Kidney (tissue), 14 donors: ENCODE measurements around the gene OLFML1. TPM values are rescaled to one million over a fixed set of nuclear protein-coding genes. Genes with fewer than 3 reads are reported as not detected.

Source experiments
- DNase-seq, 5 donors: peaks; one replicate each; pipeline ENCODE4 v3.0.0-alpha.2; 2013 to 2020
- FAIRE-seq: peaks from 2 replicates; lab custom pipeline; 2012; peaks lifted over from hg19 to GRCh38; lab: Jason Lieb, UNC
- H3K27ac ChIP-seq, 2 donors: one replicate each; pipeline ENCODE4 v1.7.0; 2013; ENCODE audit warnings: low read depth in 2 of 2, low read length in 2 of 2, inconsistent platforms in 1 of 2
- H3K27me3 ChIP-seq: one replicate; pipeline ENCODE4 v1.7.1; 2013; ENCODE audit warnings: low read length, inconsistent platforms; ENCODE audit not compliant: control insufficient read depth, insufficient read depth
- H3K36me3 ChIP-seq, 3 donors: one replicate each; pipeline versions ENCODE4 v1.7.0 to v1.7.1; 2013; ENCODE audit warnings: low read length in 3 of 3, control low read depth in 1 of 3, inconsistent platforms in 1 of 3; ENCODE audit not compliant: insufficient read depth in 3 of 3, control insufficient read depth in 2 of 3
- H3K4me1 ChIP-seq, 3 donors: one replicate each; pipeline versions ENCODE4 v1.7.0 to v1.7.1; 2013; ENCODE audit warnings: low read length in 3 of 3, inconsistent platforms in 1 of 3, low read depth in 1 of 3; ENCODE audit not compliant: control insufficient read depth in 2 of 3, insufficient read depth in 2 of 3
- H3K4me3 ChIP-seq, 3 donors: one replicate each; pipeline versions ENCODE4 v1.7.0 to v1.8.1; 2013; ENCODE audit warnings: low read length in 3 of 3, control low read depth in 1 of 3, inconsistent platforms in 1 of 3
- H3K9ac ChIP-seq, 3 donors: one replicate each; pipeline versions ENCODE4 v1.7.0 to v1.7.1; 2013; ENCODE audit warnings: low read length in 3 of 3, control low read depth in 1 of 3, inconsistent platforms in 1 of 3
- H3K9me3 ChIP-seq, 3 donors: one replicate each; pipeline versions ENCODE4 v1.7.0 to v1.7.1; 2013; ENCODE audit warnings: low read length in 3 of 3, control low read depth in 1 of 3, inconsistent platforms in 1 of 3; ENCODE audit not compliant: control insufficient read depth in 2 of 3, insufficient read depth in 1 of 3
- intact Hi-C: fragments of 100-400 bp; cut with DNase I; formaldehyde crosslinking; loops from one replicate; pipeline ENCODE4 v1.11.1; 2022
- polyA plus RNA-seq: library from polyadenylated mRNA; stranded (reverse); fragments of 350-450 nt; fragmentation: Illumina TruSeq; extraction: RNeasy Lipid Tissue Mini Kit (QIAGEN cat#74804); gene quantifications from one replicate; pipeline ENCODE4 v1.2.3, GENCODE V29; 2014; ENCODE audit warnings: low read depth, low replicate concordance; ENCODE audit not compliant: insufficient read depth
- total RNA-seq: library from RNA; stranded (reverse); fragmentation: NEBNext Ultra II Directional; extraction: Animal tissue kit (Norgen Biotek cat#: 25700); gene quantifications from one replicate; pipeline ENCODE4 v1.2.1, GENCODE V29; 2021
- TF ChIP-seq, protein P1 (sequence below): IDR thresholded peaks from 3 replicates; pipeline ENCODE4 v1.5.1; 2012; ENCODE audit warnings: mild to moderate bottlenecking, moderate library complexity, borderline replicate concordance; ENCODE audit not compliant: insufficient read depth; ENCODE audit errors: extremely low read depth
- donor health status: control.
- donor health status: control.
- donor health status: control.
- donor health status: control.
- donor health status: control.
- donor health status: DM: yes; HTN: yes; CAD: no.
- donor health status: Normal renal cell carcinoma (clear cell type).

OLFML1 gene
- total and polyA plus RNA-seq, 2 donors from 2014 or later = 7.6 to 8.3 TPM

DNA sequence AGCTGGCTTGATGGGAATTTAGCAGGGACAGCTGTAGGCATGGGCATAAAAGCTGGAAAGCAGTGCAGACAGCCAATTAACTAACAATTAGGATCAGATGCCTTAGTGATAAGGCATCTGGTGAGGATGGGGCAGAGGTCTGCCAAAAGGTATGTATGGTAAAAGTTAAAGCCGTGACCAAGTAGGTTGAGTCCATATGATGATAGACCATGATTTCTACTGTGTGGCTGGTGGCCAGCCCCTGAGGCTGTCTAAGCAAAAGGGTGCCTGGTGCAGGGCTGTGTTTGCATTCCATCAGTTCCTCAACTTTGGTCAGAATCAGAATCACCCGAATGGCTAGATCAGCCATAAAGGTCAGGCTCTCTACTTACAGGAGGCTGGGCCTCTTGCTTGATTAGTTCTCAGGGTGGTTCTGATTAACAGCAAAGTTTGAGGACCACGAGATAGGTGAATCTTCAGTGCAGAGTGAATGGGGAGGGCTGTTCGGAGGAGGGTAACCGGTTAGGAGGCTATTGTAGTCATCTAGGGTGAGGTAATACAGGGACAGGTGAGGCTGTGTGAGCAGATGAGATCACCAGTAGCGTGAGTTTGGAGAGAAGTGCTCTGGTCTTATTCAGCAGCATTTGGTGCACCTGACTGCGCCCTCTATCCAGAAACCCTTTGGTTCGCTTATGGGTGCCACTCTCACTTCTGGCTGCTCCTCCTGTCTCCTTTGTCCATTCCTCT lies 55.7 kb downstream of the OLFML1 start:
- Histone ChIP-seq H3K9ac (no peak overlapping the region), H3K4me1 (peaks cover 0 to 5% (median 3%) of the 10 kb centered on the region in 3 donors), H3K4me3 (no peak overlapping the region), H3K27me3 (no peaks in the 10 kb centered on the region), H3K9me3 (no peaks in the 10 kb centered on the region), H3K27ac (no peak overlapping the region), H3K36me3 (no peaks in the 10 kb centered on the region)
- FAIRE-seq (no peak), DNase-seq (no peak)
- TF ChIP-seq, protein P1, sequence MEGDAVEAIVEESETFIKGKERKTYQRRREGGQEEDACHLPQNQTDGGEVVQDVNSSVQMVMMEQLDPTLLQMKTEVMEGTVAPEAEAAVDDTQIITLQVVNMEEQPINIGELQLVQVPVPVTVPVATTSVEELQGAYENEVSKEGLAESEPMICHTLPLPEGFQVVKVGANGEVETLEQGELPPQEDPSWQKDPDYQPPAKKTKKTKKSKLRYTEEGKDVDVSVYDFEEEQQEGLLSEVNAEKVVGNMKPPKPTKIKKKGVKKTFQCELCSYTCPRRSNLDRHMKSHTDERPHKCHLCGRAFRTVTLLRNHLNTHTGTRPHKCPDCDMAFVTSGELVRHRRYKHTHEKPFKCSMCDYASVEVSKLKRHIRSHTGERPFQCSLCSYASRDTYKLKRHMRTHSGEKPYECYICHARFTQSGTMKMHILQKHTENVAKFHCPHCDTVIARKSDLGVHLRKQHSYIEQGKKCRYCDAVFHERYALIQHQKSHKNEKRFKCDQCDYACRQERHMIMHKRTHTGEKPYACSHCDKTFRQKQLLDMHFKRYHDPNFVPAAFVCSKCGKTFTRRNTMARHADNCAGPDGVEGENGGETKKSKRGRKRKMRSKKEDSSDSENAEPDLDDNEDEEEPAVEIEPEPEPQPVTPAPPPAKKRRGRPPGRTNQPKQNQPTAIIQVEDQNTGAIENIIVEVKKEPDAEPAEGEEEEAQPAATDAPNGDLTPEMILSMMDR = no peak
- intact Hi-C loops = no loop called here

DNA sequence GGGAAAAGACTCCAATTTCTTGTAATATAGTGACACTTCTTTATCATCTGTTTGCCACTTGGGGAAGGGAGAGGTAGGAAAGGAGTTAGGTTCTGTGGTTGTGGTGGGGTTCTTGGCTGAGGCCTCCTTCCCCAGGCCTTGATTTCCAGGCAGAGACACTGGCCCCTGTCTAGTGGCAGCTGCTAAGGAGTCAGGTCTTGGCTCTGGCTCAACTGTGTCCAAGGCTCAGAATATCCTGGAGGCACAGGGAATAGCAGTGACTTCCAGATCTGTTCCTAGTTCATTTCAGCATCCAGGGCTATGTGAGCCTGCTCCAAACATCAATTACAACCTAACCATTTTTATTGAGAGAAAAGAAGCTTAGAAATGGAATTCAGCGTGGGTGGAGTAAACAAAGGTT lies 58.0 kb downstream of the OLFML1 start:
- no peaks in the 10 kb centered on the region for H3K36me3 ChIP-seq
- FAIRE-seq (no peak), DNase-seq (no peak)
- H3K9me3 ChIP-seq = no peaks in the 10 kb centered on the region
- H3K4me1 ChIP-seq = peaks cover 0 to under 1% (median 0%) of the 10 kb centered on the region in 3 donors
- no peak overlapping the region for H3K9ac ChIP-seq
- intact Hi-C loops = no loop called here
- no peak overlapping the region for H3K4me3 ChIP-seq
- TF ChIP-seq, protein P1 = no peak
- no peaks in the 10 kb centered on the region for H3K27me3 ChIP-seq
- no peak overlapping the region for H3K27ac ChIP-seq

DNA sequence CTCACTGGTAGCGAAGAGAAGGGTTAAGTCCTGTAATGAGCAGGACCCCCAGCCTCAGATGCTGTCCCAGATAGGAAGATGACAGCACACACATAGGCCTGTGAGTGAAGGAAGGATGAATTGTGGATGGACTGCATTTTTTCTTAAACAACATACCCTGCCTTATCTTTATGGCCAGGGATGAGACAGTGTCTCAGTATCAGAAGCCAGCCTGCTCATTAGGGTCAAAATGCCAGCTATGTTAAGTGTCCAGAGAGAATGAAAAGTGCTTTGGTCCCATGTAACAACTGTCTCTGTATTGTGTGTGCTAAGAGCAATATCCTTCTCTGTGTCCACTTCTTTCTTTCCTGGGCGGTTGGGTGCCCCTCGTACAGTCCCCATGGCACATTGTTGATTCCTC lies 58.7 kb downstream of the OLFML1 start:
- DNase-seq = no peak
- Histone ChIP-seq H3K4me1 (no peaks in the 10 kb centered on the region), H3K9ac (no peak overlapping the region), H3K27ac (no peak overlapping the region), H3K9me3 (no peaks in the 10 kb centered on the region), H3K27me3 (no peaks in the 10 kb centered on the region), H3K4me3 (no peak overlapping the region), H3K36me3 (no peaks in the 10 kb centered on the region)
- intact Hi-C loops = no loop called here
- TF ChIP-seq, protein P1 = no peak
- FAIRE-seq = no peak
